B cell (primary cell): Measurements from ENCODE around the gene PEX10. TPM values are rescaled to one million over a fixed set of nuclear protein-coding genes. Genes with fewer than 3 reads are reported as not detected.

ENCODE experiments used
- ATAC-seq: fragments of 200-7000 bp; cut with Tn5 transposase; one replicate; pipeline ENCODE4 v1.10.0; 2021; ENCODE audit warnings: low read depth, mild to moderate bottlenecking, moderate number of reproducible peaks, moderate library complexity
- CTCF ChIA-PET: fragments of 350-600 bp; sonication (Branson Sonifier 250); formaldehyde crosslinking; loops from one replicate; lab custom pipeline; 2021; ENCODE audit warnings: antibody characterized with exemption, inconsistent platforms; lab: Charles Lee
- POLR2A ChIA-PET: fragments of 350-600 bp; sonication (Branson Sonifier 250); formaldehyde crosslinking; loops from one replicate; lab custom pipeline; 2021; ENCODE audit warnings: antibody characterized with exemption; lab: Charles Lee
- DNase-seq: peaks from one replicate; pipeline ENCODE4 v3.0.0; 2013
- H2AFZ ChIP-seq: 2 replicates; pipeline ENCODE4 v1.6.1; 2012; ENCODE audit warnings: mild to moderate bottlenecking, low read depth, low read length; ENCODE audit not compliant: insufficient read depth, poor library complexity, severe bottlenecking
- H3K27ac ChIP-seq, 2 donors: 1 replicate in 1 of 2; 2 replicates in 1 of 2; pipeline ENCODE4 v1.5.1; 2012 to 2013; ENCODE audit warnings: low read length in 2 of 2, mild to moderate bottlenecking in 2 of 2, moderate library complexity in 1 of 2
- H3K27me3 ChIP-seq, 4 experiments: fragments of 200-600 bp in 1 of 4; sonication (generic) in 1 of 4; replicated peaks in 1 of 4; 1 replicate in 2 of 4; 2 replicates in 2 of 4; pipeline versions ENCODE4 v1.6.1 to v1.7.0; 2013 to 2016; ENCODE audit warnings: low read length in 3 of 4, mild to moderate bottlenecking in 2 of 4, mixed read lengths in 1 of 4, moderate library complexity in 1 of 4; ENCODE audit not compliant: insufficient read depth in 4 of 4, control insufficient read depth in 3 of 4; ENCODE audit errors: control extremely low read depth in 1 of 4
- H3K36me3 ChIP-seq, 2 experiments: replicated peaks in 1 of 2; 1 replicate in 1 of 2; 2 replicates in 1 of 2; pipeline versions ENCODE4 v1.6.1 to v1.7.1; 2013; ENCODE audit warnings: low read length in 1 of 2; ENCODE audit not compliant: insufficient read depth in 2 of 2, control insufficient read depth in 1 of 2; ENCODE audit errors: control extremely low read depth in 1 of 2, extremely low read depth in 1 of 2
- H3K4me1 ChIP-seq, 2 donors: fragments of 200-600 bp in 1 of 2; sonication (generic) in 1 of 2; 1 replicate in 1 of 2; 2 replicates in 1 of 2; pipeline versions ENCODE4 v1.5.1 to v1.6.1; 2013 to 2017; ENCODE audit warnings: low read length in 2 of 2; ENCODE audit not compliant: control insufficient read depth in 2 of 2, insufficient read depth in 2 of 2
- H3K4me2 ChIP-seq: replicated peaks from 2 replicates; pipeline ENCODE3; 2012; ENCODE audit warnings: mild to moderate bottlenecking, low read depth, low read length; ENCODE audit not compliant: poor library complexity, severe bottlenecking
- H3K4me3 ChIP-seq, 5 experiments: fragments of 200-600 bp in 1 of 5; sonication (generic) in 1 of 5; 1 replicate in 3 of 5; 2 replicates in 2 of 5; pipeline versions ENCODE4 v1.5.1 to v1.7.0; 2011 to 2016; ENCODE audit warnings: low read length in 4 of 5, mild to moderate bottlenecking in 4 of 5, low read depth in 2 of 5, control low read depth in 1 of 5, moderate library complexity in 1 of 5; ENCODE audit not compliant: insufficient read depth in 1 of 5; ENCODE audit errors: control extremely low read depth in 1 of 5, extremely low read depth in 1 of 5
- H3K79me2 ChIP-seq: fragments of 200-600 bp; sonication (generic); one replicate; pipeline ENCODE4 v1.6.0; 2016; ENCODE audit warnings: low read length; ENCODE audit not compliant: control insufficient read depth, insufficient read depth
- H3K9ac ChIP-seq: fragments of 200-600 bp; sonication (generic); 2 replicates; pipeline ENCODE4 v1.6.1; 2017; ENCODE audit warnings: mild to moderate bottlenecking, low read length, moderate library complexity
- H3K9me3 ChIP-seq, 3 donors: one replicate each; pipeline versions ENCODE4 v1.6.1 to v1.7.1; 2013; ENCODE audit warnings: low read length in 2 of 3; ENCODE audit not compliant: control insufficient read depth in 2 of 3, insufficient read depth in 1 of 3; ENCODE audit errors: control extremely low read depth in 1 of 3
- H4K20me1 ChIP-seq: 2 replicates; pipeline ENCODE4 v1.6.0; 2012; ENCODE audit warnings: mild to moderate bottlenecking, low read length; ENCODE audit not compliant: insufficient read depth, control insufficient read depth, poor library complexity, severe bottlenecking
- H3K27ac Mint-ChIP-seq: one replicate; pipeline ENCODE4 v1.8.0; 2021; ENCODE audit warnings: mixed read lengths
- H3K27me3 Mint-ChIP-seq: one replicate; pipeline ENCODE4 v1.8.0; 2021; ENCODE audit warnings: mixed read lengths
- H3K4me1 Mint-ChIP-seq: one replicate; pipeline ENCODE4 v1.8.0; 2021; ENCODE audit warnings: mixed read lengths
- H3K4me3 Mint-ChIP-seq: one replicate; pipeline ENCODE4 v1.8.0; 2021; ENCODE audit warnings: mixed read lengths
- H3K9me3 Mint-ChIP-seq: one replicate; pipeline ENCODE4 v1.8.0; 2022; ENCODE audit warnings: mixed read lengths; ENCODE audit not compliant: insufficient read depth
- EZH2 ChIP-seq: IDR thresholded peaks from 2 replicates; pipeline ENCODE4 v1.6.1; 2012; ENCODE audit warnings: borderline replicate concordance, low read depth, mild to moderate bottlenecking, moderate library complexity, low read length; ENCODE audit not compliant: insufficient read depth, poor library complexity, severe bottlenecking
- WGBS: methylation state at CpG from one replicate; pipeline ENCODE4 v1.1.5; 2013; ENCODE audit warnings: missing lambda C conversion rate; ENCODE audit not compliant: insufficient coverage; 5-methylcytosine and 5-hydroxymethylcytosine counted together
- intact Hi-C: fragments of 100-400 bp; cut with micrococcal nuclease; formaldehyde crosslinking; loops from one replicate; pipeline ENCODE4 v1.10.0; 2022
- polyA plus RNA-seq: library from polyadenylated mRNA; depleted of rRNA; stranded (reverse); fragments of >200 nt; gene quantifications from 2 replicates; pipeline ENCODE4 v1.2.3, GENCODE V29; 2012
- total RNA-seq, 2 donors: library from RNA; stranded (reverse); fragments of 120-200 nt in 1 of 2; gene quantifications; 1 replicate in 1 of 2; 2 replicates in 1 of 2; pipeline versions ENCODE4 v1.2.3 to v1.2.4, GENCODE V29; 2013 to 2022
- TF ChIP-seq, protein P1 (sequence below): fragments of 200-600 bp; IDR thresholded peaks from one replicate; pipeline ENCODE4 v1.8.0; 2022; ENCODE audit warnings: antibody characterized with exemption, mild to moderate bottlenecking

The PEX10 gene
- total and polyA plus RNA-seq, 2 donors (not counting 1 experiment from before 2014, with no cell fraction given), result 13.5 to 18.4 TPM

DNA sequence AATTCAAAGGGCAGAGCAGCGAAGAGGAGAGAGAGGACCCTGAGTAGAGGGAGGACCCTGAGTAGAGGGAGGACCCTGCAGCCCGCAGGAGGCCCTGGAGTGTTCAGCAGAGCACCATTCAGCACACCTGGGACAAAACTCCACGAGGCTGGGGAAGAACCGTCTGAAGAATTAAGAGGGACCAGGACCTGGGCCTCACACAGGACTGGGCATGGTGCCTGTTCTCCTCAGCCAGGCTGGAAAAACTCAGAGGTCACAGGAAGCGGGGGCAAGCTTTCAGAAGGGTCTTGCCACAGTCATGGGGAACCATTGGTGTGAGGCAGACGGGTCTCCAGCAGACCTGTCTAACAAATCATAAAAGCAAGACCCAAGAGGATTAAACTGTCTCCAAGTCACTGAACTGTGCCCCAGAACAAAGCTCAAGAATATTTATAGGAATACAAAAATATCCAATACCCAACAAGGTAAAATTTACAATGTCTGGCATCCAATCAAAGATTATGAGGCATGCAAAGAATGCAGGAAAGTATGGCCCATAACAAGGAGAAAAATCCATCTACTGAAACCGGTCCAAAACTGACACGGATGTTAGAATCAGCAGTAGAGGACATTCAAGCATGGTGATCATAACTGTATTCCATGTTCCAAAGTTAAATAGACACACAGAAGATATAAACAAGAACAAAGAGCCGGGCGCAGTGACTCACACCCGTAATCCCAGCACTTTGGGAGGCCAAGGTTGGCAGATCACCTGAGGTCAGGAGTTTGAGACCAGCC, 51.6 kb downstream of the PEX10 start:
- H3K27ac Mint-ChIP-seq, result no peak overlapping the region
- Histone ChIP-seq H3K4me3 (no peak overlapping the region), H4K20me1 (no peaks in the 10 kb centered on the region), H3K9ac (no peak overlapping the region), H3K4me2 (no peak overlapping the region), H3K4me1 (no peaks in the 10 kb centered on the region), H2AFZ (no peak overlapping the region), H3K36me3 (no peaks in the 10 kb centered on the region), H3K27me3 (no peaks in the 10 kb centered on the region), H3K9me3 (peaks cover 0 to 7% (median 2%) of the 10 kb centered on the region in 3 donors), H3K79me2 (no peaks in the 10 kb centered on the region), H3K27ac (no peak overlapping the region)
- no peak for ATAC-seq
- H3K4me3 Mint-ChIP-seq, result no peak overlapping the region
- intact Hi-C loops, result no loop called here
- CTCF ChIA-PET, result no interaction called here
- no peaks in the 10 kb centered on the region for H3K4me1 Mint-ChIP-seq
- DNase-seq, result no peak
- peaks cover 3% of the 10 kb centered on the region for H3K9me3 Mint-ChIP-seq
- POLR2A ChIA-PET, result no interaction called here
- WGBS, result 73% methylated on average over 9 of the region's 11 CpGs
- H3K27me3 Mint-ChIP-seq, result no peaks in the 10 kb centered on the region
- TF ChIP-seq, protein P1, sequence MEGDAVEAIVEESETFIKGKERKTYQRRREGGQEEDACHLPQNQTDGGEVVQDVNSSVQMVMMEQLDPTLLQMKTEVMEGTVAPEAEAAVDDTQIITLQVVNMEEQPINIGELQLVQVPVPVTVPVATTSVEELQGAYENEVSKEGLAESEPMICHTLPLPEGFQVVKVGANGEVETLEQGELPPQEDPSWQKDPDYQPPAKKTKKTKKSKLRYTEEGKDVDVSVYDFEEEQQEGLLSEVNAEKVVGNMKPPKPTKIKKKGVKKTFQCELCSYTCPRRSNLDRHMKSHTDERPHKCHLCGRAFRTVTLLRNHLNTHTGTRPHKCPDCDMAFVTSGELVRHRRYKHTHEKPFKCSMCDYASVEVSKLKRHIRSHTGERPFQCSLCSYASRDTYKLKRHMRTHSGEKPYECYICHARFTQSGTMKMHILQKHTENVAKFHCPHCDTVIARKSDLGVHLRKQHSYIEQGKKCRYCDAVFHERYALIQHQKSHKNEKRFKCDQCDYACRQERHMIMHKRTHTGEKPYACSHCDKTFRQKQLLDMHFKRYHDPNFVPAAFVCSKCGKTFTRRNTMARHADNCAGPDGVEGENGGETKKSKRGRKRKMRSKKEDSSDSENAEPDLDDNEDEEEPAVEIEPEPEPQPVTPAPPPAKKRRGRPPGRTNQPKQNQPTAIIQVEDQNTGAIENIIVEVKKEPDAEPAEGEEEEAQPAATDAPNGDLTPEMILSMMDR, result no peak
- no peak for TF ChIP-seq EZH2
